ENCODE data around the gene SCARB1. TPM values are rescaled to one million over a fixed set of nuclear protein-coding genes. Genes with fewer than 3 reads are reported as not detected.

Gene SCARB1
- total RNA-seq, 1 donor from 2014 or later, result 24.0 TPM

- Histone ChIP-seq H3K9me3 (no peaks in the 10 kb centered on the region), H3K36me3 (no peaks in the 10 kb centered on the region), H3K27ac (no peak overlapping the region), H3K4me1 (peaks cover 9% of the 10 kb centered on the region), H3K4me3 (no peak overlapping the region), H3K27me3 (ENCODE audit: low read depth) (no peaks in the 10 kb centered on the region)
- DNase-seq, result no peak
- TF ChIP-seq CTCF (IDR thresholded peaks at IDR 0.05), result no peak
- ATAC-seq, result no peak
- intact Hi-C loops (cut with DNase I), result no loop called here
Measured at GRCh38 chr12:124805876-124806668, 57.6 kb downstream of the SCARB1 start.

- TF ChIP-seq CTCF (IDR thresholded peaks at IDR 0.05), result no peak
- DNase-seq (no peak), ATAC-seq (no peak)
- Histone ChIP-seq H3K9me3 (no peaks in the 10 kb centered on the region), H3K27ac (no peak overlapping the region), H3K36me3 (peaks cover 7% of the 10 kb centered on the region), H3K27me3 (ENCODE audit: low read depth) (no peaks in the 10 kb centered on the region), H3K4me1 (peaks cover 9% of the 10 kb centered on the region), H3K4me3 (no peak overlapping the region)
- intact Hi-C loops (cut with DNase I), result no loop called here
Measured at GRCh38 chr12:124805050-124805449, 58.6 kb downstream of the SCARB1 start.

GRCh38 chr12:124804011-124804621 is 59.5 kb downstream of the SCARB1 start:
- Histone ChIP-seq H3K27ac (peak overlapping the region; percentile 11), H3K4me1 (peaks cover 9% of the 10 kb centered on the region), H3K27me3 (ENCODE audit: low read depth) (no peaks in the 10 kb centered on the region), H3K9me3 (no peaks in the 10 kb centered on the region), H3K4me3 (peak overlapping the region; percentile 7), H3K36me3 (peaks cover 13% of the 10 kb centered on the region)
- no peak for TF ChIP-seq CTCF (IDR thresholded peaks at IDR 0.05)
- peak; percentile 88 to 89 for ATAC-seq
- intact Hi-C loops (cut with DNase I), result no loop called here
- peak; percentile 67 for DNase-seq

DNA sequence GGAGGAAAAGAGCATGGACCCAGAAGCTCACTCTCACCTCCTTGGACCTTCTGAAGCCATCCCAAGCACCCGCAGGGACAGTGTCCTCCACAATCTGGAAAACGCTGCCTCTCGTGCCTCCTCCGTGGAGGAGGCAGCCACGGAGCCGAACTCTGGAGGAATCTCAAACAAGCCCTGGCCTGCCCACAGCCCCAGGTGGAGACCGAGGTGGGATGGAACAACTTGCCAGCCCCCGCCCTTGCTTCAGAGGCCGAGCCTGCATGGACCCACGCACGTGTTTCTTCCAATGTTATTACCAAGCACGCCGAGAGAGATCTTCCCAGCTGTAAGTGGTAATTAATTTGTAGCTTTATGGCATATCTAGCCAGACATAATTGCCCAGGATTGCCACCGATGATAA is 61.3 kb downstream of the SCARB1 start:
- TF ChIP-seq CTCF (IDR thresholded peaks at IDR 0.05), result no peak
- no peak overlapping the region for H3K27ac ChIP-seq
- H3K4me1 ChIP-seq, result peaks cover 9% of the 10 kb centered on the region
- H3K27me3 ChIP-seq (ENCODE audit: low read depth), result no peaks in the 10 kb centered on the region
- no peak for DNase-seq
- H3K9me3 ChIP-seq, result no peaks in the 10 kb centered on the region
- intact Hi-C loops (cut with DNase I), result no loop called here
- ATAC-seq, result no peak
- H3K36me3 ChIP-seq, result peaks cover 22% of the 10 kb centered on the region
- H3K4me3 ChIP-seq, result no peak overlapping the region

DNA sequence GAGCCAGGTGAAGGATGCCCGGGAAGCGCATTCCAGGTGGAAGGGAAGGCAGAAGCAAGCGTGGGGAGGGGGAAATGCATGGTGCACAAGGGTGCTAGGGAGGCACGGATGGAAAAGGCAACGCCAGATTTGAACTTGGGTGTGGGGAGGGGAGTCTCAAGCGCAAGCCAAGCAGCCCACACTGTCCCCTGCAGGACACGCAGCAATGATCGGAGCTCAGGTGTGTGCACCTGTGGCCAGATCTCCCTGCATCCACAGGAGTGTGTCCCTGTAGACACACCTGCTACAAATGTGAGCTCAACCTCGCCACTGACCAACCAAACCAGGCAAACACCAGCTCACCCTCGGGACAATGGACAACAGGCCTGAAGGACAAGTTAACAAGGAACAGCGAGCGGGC is 63.2 kb downstream of the SCARB1 start:
- ATAC-seq, result no peak
- Histone ChIP-seq H3K27ac (no peak overlapping the region), H3K27me3 (ENCODE audit: low read depth) (no peaks in the 10 kb centered on the region), H3K36me3 (peaks cover 23% of the 10 kb centered on the region), H3K9me3 (no peaks in the 10 kb centered on the region), H3K4me1 (peaks cover 9% of the 10 kb centered on the region), H3K4me3 (no peak overlapping the region)
- TF ChIP-seq CTCF (IDR thresholded peaks at IDR 0.05), result no peak
- intact Hi-C loops (cut with DNase I), result no loop called here
- DNase-seq, result no peak

Measured in lower lobe of right lung (tissue), 2 donors.